Activated CD4-positive, alpha-beta T cell treated with anti-CD3 and anti-CD28 coated beads, Interleukin-2, amount 50 U/mL, for 48 hours (primary cell): ENCODE data around the gene MSI2.
"Not testable (repeated sequence)": the region's sequence is repeated elsewhere in the genome, so short reads cannot be mapped to it uniquely, and the experiment has no call there.

Source experiments
- DNase-seq, 2 experiments: peaks; one replicate each; pipeline ENCODE4 v3.0.0-alpha.2; 2020

Gene MSI2

GRCh38 chr17:57490111-57490845 is 234.0 kb downstream of the MSI2 start:
- DNase-seq, result no peak

DNA sequence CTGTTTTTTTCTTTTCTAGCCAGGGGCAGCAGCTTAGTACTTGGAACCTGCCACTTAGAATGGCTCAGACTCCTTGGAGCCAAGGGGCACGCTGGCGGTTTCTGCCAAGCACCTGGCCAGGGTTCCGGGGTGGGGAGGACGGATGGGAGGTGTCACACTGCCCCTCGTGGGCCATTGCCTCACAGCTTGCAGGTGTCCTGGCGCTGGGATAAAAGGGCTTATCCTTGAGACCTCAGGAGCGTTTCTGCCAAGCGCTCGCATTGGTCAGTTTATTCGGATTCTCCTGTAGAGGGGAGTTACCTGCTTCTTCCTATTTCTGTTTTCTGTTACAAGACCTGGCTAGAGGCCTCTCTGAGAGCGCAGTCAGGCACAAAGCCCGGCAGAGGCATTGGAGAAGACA is 234.6 kb downstream of the MSI2 start:
- DNase-seq, result no peak

- DNase-seq, result no peak
Observed at GRCh38 chr17:57493171-57493570, 236.8 kb downstream of the MSI2 start.

DNA sequence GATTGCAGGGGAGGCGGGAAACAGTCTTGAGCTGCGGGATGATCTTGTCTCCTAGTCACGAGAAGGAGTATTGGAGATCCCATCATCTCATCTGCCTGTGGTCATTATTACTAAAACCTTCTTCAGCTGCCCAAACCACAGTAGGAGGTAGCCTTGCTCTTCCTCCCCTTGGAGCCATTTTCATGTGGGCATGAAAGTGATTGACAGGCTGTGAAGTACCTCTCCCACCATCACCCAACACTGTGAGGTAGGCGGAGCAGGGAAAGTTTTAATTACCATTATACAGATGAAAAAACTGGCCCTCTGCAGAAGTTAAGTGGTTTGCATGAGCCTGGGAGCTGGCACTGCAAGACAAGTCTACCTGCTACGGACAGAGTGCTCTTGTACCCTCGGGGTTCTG is 237.3 kb downstream of the MSI2 start:
- DNase-seq, result no peak

- no peak for DNase-seq
Observed at GRCh38 chr17:57494443-57494842, 238.1 kb downstream of the MSI2 start.

DNA sequence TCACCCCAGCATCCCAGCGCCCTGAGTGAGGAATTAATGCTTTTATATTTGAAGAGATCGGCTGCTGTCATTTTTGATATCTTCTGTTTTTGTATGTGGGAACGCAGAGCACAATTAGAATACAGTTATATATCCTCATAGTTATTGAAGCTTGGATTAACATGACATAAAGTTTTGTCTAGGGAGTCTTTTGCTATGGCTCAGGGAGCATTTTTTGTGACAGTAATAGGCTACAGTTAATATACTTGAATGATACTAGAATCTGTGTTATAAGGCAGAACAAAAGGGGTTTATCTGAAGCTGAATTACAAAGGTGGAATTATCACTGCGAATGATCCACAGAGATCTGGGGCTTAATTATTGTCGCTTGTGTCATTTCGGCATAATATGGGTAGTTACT is 239.4 kb downstream of the MSI2 start:
- DNase-seq, result no peak

GRCh38 chr17:57496382-57496781 is 240.1 kb downstream of the MSI2 start:
- no peak for DNase-seq

DNA sequence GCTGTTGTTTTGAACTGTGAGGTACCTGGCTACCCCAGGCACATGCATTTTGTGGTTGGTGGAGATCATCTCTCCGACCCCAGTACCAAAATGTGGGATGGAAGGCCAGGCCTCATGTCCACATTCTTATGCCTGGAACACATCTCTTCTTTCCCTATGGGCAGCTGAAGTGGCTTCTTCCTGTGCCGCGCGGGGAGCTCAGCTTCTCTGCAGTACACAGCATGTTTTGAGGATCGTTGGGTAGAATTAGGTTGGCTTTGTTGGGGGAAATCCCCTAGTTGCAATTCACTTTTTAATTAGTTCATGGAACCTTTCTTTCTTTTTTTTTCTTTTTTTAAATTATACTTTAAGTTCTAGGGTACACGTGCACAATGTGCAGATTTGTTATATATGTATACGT is 242.1 kb downstream of the MSI2 start:
- DNase-seq, result no peak

DNA sequence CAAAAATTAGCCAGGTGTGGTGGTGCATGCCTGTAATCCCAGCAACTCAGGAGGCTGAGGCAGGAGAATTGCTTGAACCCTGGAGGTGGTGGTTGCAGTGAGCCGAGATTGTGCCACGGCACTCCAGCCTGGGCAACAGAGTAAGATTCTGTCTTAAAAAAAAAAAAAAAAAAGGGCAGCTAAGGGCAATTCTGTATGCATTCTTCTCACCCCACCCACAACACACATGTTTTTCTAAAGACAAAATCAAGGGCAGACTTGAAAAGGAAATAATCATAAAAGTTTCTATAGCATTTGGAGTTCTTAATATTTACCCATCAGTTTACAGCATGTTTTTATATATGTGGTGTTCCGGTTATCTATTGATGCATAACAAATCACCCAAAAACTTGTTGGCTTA is 242.9 kb downstream of the MSI2 start:
- not testable (repeated sequence) for DNase-seq

- no peak for DNase-seq
Observed at GRCh38 chr17:57499648-57500049, 243.3 kb downstream of the MSI2 start.

DNA sequence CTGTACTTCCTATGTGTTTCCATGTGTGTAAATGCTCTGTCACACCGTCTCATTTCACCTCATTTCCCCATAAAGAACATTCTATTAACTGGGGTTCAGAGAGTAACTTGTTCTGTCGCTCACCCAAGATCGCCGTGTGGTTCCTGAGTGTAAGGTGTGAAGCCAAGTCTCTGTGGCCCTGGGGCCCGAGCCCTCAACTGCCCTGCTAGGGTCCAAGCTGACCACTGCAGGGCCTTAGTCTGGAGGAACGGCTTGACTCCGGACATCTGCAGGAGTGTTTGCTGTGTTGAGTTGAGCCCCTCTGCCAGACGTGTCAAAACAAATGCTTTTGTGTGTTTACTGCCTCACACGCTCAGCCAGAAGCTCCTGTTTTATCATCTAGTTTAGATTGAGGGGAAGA is 244.7 kb downstream of the MSI2 start:
- DNase-seq, result no peak

- DNase-seq, result no peak
Observed at GRCh38 chr17:57502022-57502421, 245.7 kb downstream of the MSI2 start.

GRCh38 chr17:57502811-57503241 is 246.5 kb downstream of the MSI2 start:
- DNase-seq, result no peak

DNA sequence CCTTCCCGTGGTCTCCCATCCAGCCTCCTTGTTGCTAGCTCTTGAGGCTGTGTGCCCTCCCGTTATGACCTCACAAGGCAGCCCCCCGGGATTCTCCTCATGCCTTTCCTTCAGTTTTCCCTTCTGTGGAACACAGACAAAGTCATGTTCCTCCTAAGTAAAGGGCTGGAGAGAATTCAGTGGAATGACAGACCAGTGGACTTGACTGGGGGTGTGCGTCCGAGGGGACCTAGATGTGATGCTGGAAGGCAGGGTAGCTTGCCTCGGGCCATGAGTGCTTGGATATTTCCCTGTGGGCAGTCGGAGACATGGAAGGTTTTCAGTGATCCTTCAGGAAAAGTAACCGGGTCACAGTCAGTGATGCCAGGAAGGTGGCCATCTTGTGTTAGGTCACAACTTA is 247.9 kb downstream of the MSI2 start:
- DNase-seq, result no peak

DNA sequence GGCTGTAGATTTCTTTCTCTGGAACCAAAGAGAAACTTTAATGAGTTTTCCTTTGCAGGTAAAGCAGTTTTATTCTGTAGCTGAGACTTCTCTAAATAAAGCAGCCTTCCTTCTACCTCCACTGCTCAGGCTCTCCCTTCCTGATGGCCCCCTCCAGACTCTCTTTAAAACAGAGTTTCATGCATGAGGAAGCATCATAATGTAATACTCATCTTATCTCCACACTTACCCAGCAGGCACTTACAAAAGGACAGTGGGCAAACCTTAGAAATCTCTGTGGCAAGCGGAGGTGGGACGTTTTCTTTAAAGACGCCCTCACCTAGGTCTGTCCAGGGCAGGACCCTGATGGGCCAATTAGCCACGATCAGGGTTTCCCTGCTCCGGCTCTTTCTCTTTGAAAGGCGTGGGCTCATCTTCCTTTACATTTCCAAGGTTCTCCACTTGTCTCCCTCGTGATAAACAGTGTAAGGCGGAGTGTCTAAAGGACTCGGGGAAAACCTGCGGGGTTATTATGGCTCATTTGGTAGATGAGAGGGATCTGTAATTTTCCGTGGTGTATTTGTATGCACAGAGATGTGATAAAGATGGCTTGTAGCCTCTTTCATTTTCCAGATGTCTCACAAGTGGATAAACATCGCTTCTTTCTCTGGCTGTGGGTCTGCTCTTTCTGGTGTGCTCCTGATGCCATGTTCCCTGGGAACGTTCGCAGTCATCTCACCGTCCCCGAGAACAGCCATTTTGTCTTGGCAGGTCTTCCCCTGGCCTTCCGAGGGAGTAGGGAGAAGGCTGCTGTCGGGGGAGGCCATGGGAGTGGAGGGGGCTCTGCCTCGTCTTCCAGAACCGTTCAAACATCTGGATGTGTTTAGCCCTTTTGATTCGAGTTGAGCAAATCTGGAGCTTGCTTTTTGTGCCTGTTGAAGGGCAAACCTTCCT is 249.8 kb downstream of the MSI2 start:
- DNase-seq, result no peak

GRCh38 chr17:57506774-57507127 is 250.4 kb downstream of the MSI2 start:
- no peak for DNase-seq

DNA sequence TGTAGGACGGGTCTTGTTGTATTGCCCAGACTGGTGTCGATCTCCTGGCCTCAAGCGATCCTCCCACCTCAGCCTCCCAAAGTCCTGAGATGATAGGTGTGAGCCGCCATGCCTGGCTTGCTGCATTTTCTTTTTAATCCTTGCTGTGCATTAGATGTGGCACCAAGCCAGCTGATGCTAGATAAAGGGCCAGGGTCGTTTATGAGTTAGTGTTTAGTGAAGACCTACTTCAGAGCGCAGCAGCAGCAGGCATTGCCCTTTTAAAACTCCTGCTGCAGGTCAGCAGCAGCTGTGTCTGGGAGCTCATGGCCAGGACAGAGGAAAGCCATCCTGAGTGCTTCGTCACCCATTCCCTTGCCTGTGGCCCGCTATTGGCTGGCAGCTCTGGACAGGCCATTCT is 251.5 kb downstream of the MSI2 start:
- DNase-seq, result no peak

- no peak for DNase-seq
Observed at GRCh38 chr17:57508671-57509070, 252.3 kb downstream of the MSI2 start.

GRCh38 chr17:57511475-57512123 is 255.3 kb downstream of the MSI2 start:
- DNase-seq, result no peak

- no peak for DNase-seq
Observed at GRCh38 chr17:57512258-57512657, 255.9 kb downstream of the MSI2 start.

DNA sequence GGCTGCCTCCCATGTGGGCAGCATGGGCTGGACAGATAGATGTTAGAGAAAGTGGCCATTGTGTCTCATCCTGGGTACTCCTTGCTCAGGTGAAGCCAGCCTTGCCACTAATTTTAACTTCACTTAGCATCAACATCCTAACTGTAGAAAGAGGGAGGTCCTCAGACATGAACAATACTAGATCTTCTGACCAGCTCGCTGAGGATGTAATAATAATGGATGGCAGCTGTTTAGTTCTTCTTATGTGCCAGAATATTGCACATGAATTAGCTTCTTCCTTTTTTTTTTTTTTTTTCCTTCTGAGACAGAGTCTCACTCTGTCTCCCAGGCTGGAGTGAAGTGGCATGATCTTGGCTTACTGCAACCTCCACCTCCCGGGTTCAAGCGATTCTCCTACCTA is 256.4 kb downstream of the MSI2 start:
- DNase-seq, result no peak

DNA sequence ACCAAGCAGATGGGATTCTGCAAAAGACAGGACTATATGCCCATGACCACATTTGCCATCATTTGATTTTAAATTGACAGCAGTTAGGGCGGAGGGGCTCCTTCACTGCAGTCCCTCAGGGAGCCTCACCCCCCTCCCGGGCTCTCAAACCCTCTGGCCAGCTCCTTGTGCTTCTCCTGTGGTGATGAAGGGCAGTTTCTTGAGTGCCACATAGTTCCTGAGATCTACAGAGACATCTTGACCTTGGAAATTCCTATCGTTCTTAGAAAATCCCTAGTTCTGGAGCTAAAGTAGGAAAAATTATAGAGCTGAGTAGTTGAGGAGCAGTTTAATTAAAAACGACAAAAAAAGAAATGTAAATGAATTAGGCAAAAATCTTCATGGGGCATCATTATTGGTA is 257.2 kb downstream of the MSI2 start:
- no peak for DNase-seq

GRCh38 chr17:57514614-57515013 is 258.3 kb downstream of the MSI2 start:
- DNase-seq, result no peak
